Measurements from ENCODE around the gene KDM4B. TPM values are rescaled to one million over a fixed set of nuclear protein-coding genes. Genes with fewer than 3 reads are reported as not detected.

The KDM4B gene
- total RNA-seq, 1 experiment from 2014 or later = 35.9 TPM

DNA sequence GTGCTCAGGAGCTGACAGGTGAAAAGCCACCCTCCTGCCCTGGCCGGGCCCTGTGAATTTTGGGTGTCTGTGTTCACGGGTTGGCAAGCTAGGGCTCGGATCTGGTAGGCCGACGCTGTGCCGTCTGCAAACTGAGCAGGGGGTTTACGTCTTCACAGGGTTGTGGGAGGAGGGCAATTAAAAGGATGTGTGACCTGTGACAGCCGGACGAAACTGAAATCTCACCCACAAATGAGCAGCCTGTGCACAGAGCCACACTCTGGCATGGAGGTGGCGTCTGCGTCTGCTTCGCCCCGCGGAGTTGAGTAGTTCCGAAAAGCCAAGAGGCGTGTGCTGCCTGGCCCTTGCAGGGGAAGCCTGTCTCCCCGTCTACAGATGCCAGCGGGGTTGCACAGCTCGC, 117.3 kb downstream of the KDM4B start:
- ATAC-seq = 0 out of 2 replicates have a peak, but pooled peaks have one; percentile 5
- POLR2A ChIA-PET = no interaction called here

More for the DNA sequence above, 117.3 kb downstream of the KDM4B start:
- CTCF ChIA-PET = interaction anchor here (1.2 kb wide), 1 partner anchor 277 kb away, joined by 3 read pairs; no protein-coding TSS in a partner anchor
- no peak for TF ChIP-seq ZFX (IDR thresholded peaks at IDR 0.05)
- TF ChIP-seq, protein P1, sequence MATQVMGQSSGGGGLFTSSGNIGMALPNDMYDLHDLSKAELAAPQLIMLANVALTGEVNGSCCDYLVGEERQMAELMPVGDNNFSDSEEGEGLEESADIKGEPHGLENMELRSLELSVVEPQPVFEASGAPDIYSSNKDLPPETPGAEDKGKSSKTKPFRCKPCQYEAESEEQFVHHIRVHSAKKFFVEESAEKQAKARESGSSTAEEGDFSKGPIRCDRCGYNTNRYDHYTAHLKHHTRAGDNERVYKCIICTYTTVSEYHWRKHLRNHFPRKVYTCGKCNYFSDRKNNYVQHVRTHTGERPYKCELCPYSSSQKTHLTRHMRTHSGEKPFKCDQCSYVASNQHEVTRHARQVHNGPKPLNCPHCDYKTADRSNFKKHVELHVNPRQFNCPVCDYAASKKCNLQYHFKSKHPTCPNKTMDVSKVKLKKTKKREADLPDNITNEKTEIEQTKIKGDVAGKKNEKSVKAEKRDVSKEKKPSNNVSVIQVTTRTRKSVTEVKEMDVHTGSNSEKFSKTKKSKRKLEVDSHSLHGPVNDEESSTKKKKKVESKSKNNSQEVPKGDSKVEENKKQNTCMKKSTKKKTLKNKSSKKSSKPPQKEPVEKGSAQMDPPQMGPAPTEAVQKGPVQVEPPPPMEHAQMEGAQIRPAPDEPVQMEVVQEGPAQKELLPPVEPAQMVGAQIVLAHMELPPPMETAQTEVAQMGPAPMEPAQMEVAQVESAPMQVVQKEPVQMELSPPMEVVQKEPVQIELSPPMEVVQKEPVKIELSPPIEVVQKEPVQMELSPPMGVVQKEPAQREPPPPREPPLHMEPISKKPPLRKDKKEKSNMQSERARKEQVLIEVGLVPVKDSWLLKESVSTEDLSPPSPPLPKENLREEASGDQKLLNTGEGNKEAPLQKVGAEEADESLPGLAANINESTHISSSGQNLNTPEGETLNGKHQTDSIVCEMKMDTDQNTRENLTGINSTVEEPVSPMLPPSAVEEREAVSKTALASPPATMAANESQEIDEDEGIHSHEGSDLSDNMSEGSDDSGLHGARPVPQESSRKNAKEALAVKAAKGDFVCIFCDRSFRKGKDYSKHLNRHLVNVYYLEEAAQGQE (IDR thresholded peaks at IDR 0.05; ENCODE audit: low read depth) = no peak
- TF ChIP-seq EZH2phosphoT487 (IDR thresholded peaks at IDR 0.05; ENCODE audit: borderline replicate concordance) = no peak
- TF ChIP-seq CBX3 (IDR thresholded peaks at IDR 0.05; ENCODE audit: low read depth) = no peak
- TF ChIP-seq, protein P2, sequence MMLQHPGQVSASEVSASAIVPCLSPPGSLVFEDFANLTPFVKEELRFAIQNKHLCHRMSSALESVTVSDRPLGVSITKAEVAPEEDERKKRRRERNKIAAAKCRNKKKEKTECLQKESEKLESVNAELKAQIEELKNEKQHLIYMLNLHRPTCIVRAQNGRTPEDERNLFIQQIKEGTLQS (IDR thresholded peaks at IDR 0.05) = no peak
- TF ChIP-seq JUND (IDR thresholded peaks at IDR 0.05) = no peak
- no peak for TF ChIP-seq SRF (IDR thresholded peaks at IDR 0.05; ENCODE audit: low read depth)
- TF ChIP-seq, protein P3, sequence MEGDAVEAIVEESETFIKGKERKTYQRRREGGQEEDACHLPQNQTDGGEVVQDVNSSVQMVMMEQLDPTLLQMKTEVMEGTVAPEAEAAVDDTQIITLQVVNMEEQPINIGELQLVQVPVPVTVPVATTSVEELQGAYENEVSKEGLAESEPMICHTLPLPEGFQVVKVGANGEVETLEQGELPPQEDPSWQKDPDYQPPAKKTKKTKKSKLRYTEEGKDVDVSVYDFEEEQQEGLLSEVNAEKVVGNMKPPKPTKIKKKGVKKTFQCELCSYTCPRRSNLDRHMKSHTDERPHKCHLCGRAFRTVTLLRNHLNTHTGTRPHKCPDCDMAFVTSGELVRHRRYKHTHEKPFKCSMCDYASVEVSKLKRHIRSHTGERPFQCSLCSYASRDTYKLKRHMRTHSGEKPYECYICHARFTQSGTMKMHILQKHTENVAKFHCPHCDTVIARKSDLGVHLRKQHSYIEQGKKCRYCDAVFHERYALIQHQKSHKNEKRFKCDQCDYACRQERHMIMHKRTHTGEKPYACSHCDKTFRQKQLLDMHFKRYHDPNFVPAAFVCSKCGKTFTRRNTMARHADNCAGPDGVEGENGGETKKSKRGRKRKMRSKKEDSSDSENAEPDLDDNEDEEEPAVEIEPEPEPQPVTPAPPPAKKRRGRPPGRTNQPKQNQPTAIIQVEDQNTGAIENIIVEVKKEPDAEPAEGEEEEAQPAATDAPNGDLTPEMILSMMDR (IDR thresholded peaks at IDR 0.05 in 2 of 3, conservative IDR thresholded peaks at IDR 0.05 in 1 of 3; ENCODE audit: borderline replicate concordance in 1 of 3, insufficient read depth in 1 of 3, low read depth in 2 of 3, low read length in 2 of 3) = no peak
- TF ChIP-seq, protein P4, sequence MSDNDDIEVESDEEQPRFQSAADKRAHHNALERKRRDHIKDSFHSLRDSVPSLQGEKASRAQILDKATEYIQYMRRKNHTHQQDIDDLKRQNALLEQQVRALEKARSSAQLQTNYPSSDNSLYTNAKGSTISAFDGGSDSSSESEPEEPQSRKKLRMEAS (IDR thresholded peaks at IDR 0.05) = no peak
- no peak for TF ChIP-seq POLR2AphosphoS5 (IDR thresholded peaks at IDR 0.05; ENCODE audit: low read depth, low read length)
- TF ChIP-seq TCF7L2 (IDR thresholded peaks at IDR 0.05; ENCODE audit: borderline replicate concordance, extremely low read depth, insufficient read depth, insufficient read length) = no peak
- no peak for TF ChIP-seq EGR1 (IDR thresholded peaks at IDR 0.05; ENCODE audit: low read depth)
- no peak for TF ChIP-seq SP1 (IDR thresholded peaks at IDR 0.05; ENCODE audit: low read depth)
- TF ChIP-seq FOSL1 (IDR thresholded peaks at IDR 0.05; ENCODE audit: low read depth) = no peak
- TF ChIP-seq YY1 (IDR thresholded peaks at IDR 0.05; ENCODE audit: extremely low read depth, insufficient replicate concordance, low read depth, low read length) = no peak
- Histone ChIP-seq H3K4me2 (ENCODE audit: low read length) (no peak overlapping the region), H3K4me3 (replicated peaks in 1 of 2; ENCODE audit: low read depth in 1 of 2, low read length in 2 of 2) (no peak overlapping the region), H3K27me3 (ENCODE audit: insufficient read depth, low read length) (no peaks in the 10 kb centered on the region), H3K36me3 (ENCODE audit: control insufficient read depth in 1 of 2, insufficient read depth in 2 of 2, low read length in 2 of 2) (peaks cover 0 to 3% of the 10 kb centered on the region in 2 experiments; a peak in 2 of 4 replicates), H3K27ac (ENCODE audit: low read depth, low read length) (no peak overlapping the region), H3K9me3 (ENCODE audit: control insufficient read depth in 1 of 2, insufficient read depth in 1 of 2, low read depth in 1 of 2, low read length in 2 of 2) (no peaks in the 10 kb centered on the region), H2AFZ (ENCODE audit: low read depth, low read length, poor library complexity, severe bottlenecking) (no peak overlapping the region), H3K79me2 (ENCODE audit: insufficient read depth, low read length) (no peaks in the 10 kb centered on the region), H3K9ac (ENCODE audit: low read length) (no peak overlapping the region), H3K9me2 (ENCODE audit: insufficient read depth) (no peaks in the 10 kb centered on the region), H4K20me1 (ENCODE audit: insufficient read depth) (no peaks in the 10 kb centered on the region), H3K4me1 (ENCODE audit: control insufficient read depth in 1 of 2, insufficient read depth in 2 of 2, low read length in 2 of 2) (no peaks in the 10 kb centered on the region)
- no peak for DNase-seq (ENCODE audit: low read depth, low spot score)
- RAD21 ChIA-PET (ENCODE audit: low non-redundant PET in 1 of 2, low total read pairs in 2 of 2, uncharacterized antibody in 2 of 2, unreplicated experiment in 2 of 2) = no interaction called here
- no TSS peak for BruUV-seq (replicated peaks)
- intact Hi-C loops (cut with micrococcal nuclease) = no loop called here

All from HCT116 (cell line).